GM23338 (cell line): ENCODE measurements around the gene UPK1A. TPM values are rescaled to one million over a fixed set of nuclear protein-coding genes. Genes with fewer than 3 reads are reported as not detected.

Experiments used
- ATAC-seq: fragments of 200-7000 bp; cut with Tn5 transposase; 3 replicates; pipeline ENCODE4 v1.9.1; 2020
- DNase-seq: peaks from one replicate; pipeline ENCODE4 v3.0.0-alpha.2; 2015; ENCODE audit warnings: low spot score
- H2AFZ ChIP-seq: fragments of 200-600 bp; sonication (generic); 2 replicates; pipeline ENCODE4 v1.8.0; 2016; ENCODE audit warnings: antibody characterized with exemption, mild to moderate bottlenecking, moderate library complexity
- H3F3A ChIP-seq: fragments of 200-600 bp; sonication (generic); replicated peaks from 2 replicates; pipeline ENCODE4 v1.8.0; 2017; ENCODE audit warnings: antibody characterized with exemption, mixed run types, low read depth
- H3K27ac ChIP-seq: fragments of 200-600 bp; sonication (generic); 2 replicates; pipeline ENCODE4 v1.6.1; 2016; ENCODE audit warnings: low read depth
- H3K27me3 ChIP-seq: fragments of 200-600 bp; sonication (generic); 2 replicates; pipeline ENCODE4 v1.8.0; 2016; ENCODE audit warnings: mild to moderate bottlenecking, mixed run types, moderate library complexity; ENCODE audit not compliant: insufficient read depth
- H3K36me3 ChIP-seq: fragments of 200-600 bp; sonication (generic); 2 replicates; pipeline ENCODE4 v1.8.0; 2016; ENCODE audit warnings: mild to moderate bottlenecking; ENCODE audit not compliant: insufficient read depth
- H3K4me1 ChIP-seq: fragments of 200-600 bp; sonication (generic); 2 replicates; pipeline ENCODE4 v1.8.0; 2016; ENCODE audit warnings: mild to moderate bottlenecking, moderate library complexity; ENCODE audit not compliant: insufficient read depth
- H3K4me2 ChIP-seq: fragments of 200-600 bp; sonication (generic); 2 replicates; pipeline ENCODE4 v1.7.1; 2017; ENCODE audit warnings: mixed run types
- H3K4me3 ChIP-seq: fragments of 200-600 bp; sonication (generic); 2 replicates; pipeline ENCODE4 v1.6.1; 2016; ENCODE audit warnings: mixed run types
- H3K79me2 ChIP-seq: fragments of 200-600 bp; sonication (generic); replicated peaks from 2 replicates; pipeline ENCODE4 v1.8.0; 2017; ENCODE audit warnings: mild to moderate bottlenecking; ENCODE audit not compliant: insufficient read depth
- H3K9me2 ChIP-seq: fragments of 200-600 bp; sonication (generic); 2 replicates; pipeline ENCODE4 v1.8.0; 2017; ENCODE audit not compliant: insufficient read depth
- H4K20me1 ChIP-seq: fragments of 200-600 bp; sonication (generic); replicated peaks from 2 replicates; pipeline ENCODE4 v1.8.0; 2017; ENCODE audit warnings: mild to moderate bottlenecking; ENCODE audit not compliant: insufficient read depth
- H3K27ac Mint-ChIP-seq: 2 replicates; pipeline ENCODE4 v1.8.0; 2020; ENCODE audit warnings: inconsistent platforms, mild to moderate bottlenecking, moderate library complexity, mixed read lengths
- H3K27me3 Mint-ChIP-seq: 3 replicates; pipeline ENCODE4 v1.8.0; 2022; ENCODE audit warnings: low read depth, mild to moderate bottlenecking, moderate library complexity, mixed read lengths, inconsistent platforms; ENCODE audit not compliant: insufficient read depth, poor library complexity
- H3K36me3 Mint-ChIP-seq: 3 replicates; pipeline ENCODE4 v1.8.0; 2021; ENCODE audit warnings: low read depth, mild to moderate bottlenecking, inconsistent platforms, moderate library complexity, mixed read lengths
- H3K4me1 Mint-ChIP-seq: 3 replicates; pipeline ENCODE4 v1.8.0; 2020; ENCODE audit warnings: mild to moderate bottlenecking, inconsistent platforms, mixed read lengths
- H3K4me3 Mint-ChIP-seq: 3 replicates; pipeline ENCODE4 v1.8.0; 2021; ENCODE audit warnings: moderate library complexity, mild to moderate bottlenecking, inconsistent platforms, mixed read lengths
- H3K9me3 Mint-ChIP-seq: 3 replicates; pipeline ENCODE4 v1.8.0; 2020; ENCODE audit warnings: moderate library complexity, mild to moderate bottlenecking, inconsistent platforms, mixed read lengths
- CREB1 ChIP-seq: fragments of 250-450 bp; sonication (Bioruptor Pico); IDR thresholded peaks from 2 replicates; pipeline ENCODE4 v1.5.0; 2020; ENCODE audit warnings: low read depth, mild to moderate bottlenecking, moderate library complexity
- EZH2 ChIP-seq: fragments of 200-600 bp; sonication (generic); IDR thresholded peaks from one replicate; pipeline ENCODE4 v1.8.0; 2017; ENCODE audit warnings: antibody characterized with exemption, mild to moderate bottlenecking, low read depth; ENCODE audit not compliant: unreplicated experiment
- EZH2phosphoT487 ChIP-seq: fragments of 200-600 bp; sonication (generic); IDR thresholded peaks from one replicate; pipeline ENCODE4 v1.8.1; 2018; ENCODE audit warnings: antibody characterized with exemption; ENCODE audit not compliant: unreplicated experiment
- JUNB ChIP-seq: IDR thresholded peaks from one replicate; pipeline ENCODE4 v1.6.1; 2016; ENCODE audit warnings: antibody characterized with exemption; ENCODE audit not compliant: unreplicated experiment
- NANOG ChIP-seq: IDR thresholded peaks from 2 replicates; pipeline ENCODE4 v1.6.1; 2016; ENCODE audit warnings: antibody characterized with exemption, borderline replicate concordance
- POLR2AphosphoS5 ChIP-seq: IDR thresholded peaks from 2 replicates; pipeline ENCODE4 v1.6.1; 2016; ENCODE audit warnings: antibody characterized with exemption, low read depth
- STAT1 ChIP-seq: IDR thresholded peaks from one replicate; pipeline ENCODE4 v1.6.1; 2016; ENCODE audit warnings: antibody characterized with exemption; ENCODE audit not compliant: unreplicated experiment
- ZNF114 ChIP-seq: fragments of 250-450 bp; sonication (Bioruptor Pico); IDR thresholded peaks from 2 replicates; pipeline ENCODE4 v1.5.0; 2020; ENCODE audit warnings: mild to moderate bottlenecking, moderate library complexity
- ZNF331 ChIP-seq: fragments of 250-450 bp; sonication (Bioruptor Pico); IDR thresholded peaks from 2 replicates; pipeline ENCODE4 v1.5.0; 2020; ENCODE audit warnings: low read depth, mild to moderate bottlenecking, moderate library complexity
- polyA plus RNA-seq: library from polyadenylated mRNA; unstranded; fragments of >200 nt; fragmentation: Nextera tagmentation; extraction: Ambion mirVana; gene quantifications from 2 replicates; pipeline ENCODE4 v1.2.1, GENCODE V29; 2016
- total RNA-seq: library from RNA; depleted of rRNA; stranded (reverse); fragments of >200 nt; shearing (Covaris generic); gene quantifications from 2 replicates; pipeline ENCODE4 v1.2.3, GENCODE V29; 2014
- TF ChIP-seq, protein P1 (sequence below), 2 experiments: fragments of 200-600 bp in 1 of 2; sonication (generic) in 1 of 2; conservative IDR thresholded peaks; 2 replicates each; pipeline versions ENCODE4 v1.5.1 to v1.6.1; 2016 to 2017; ENCODE audit warnings: antibody characterized with exemption in 2 of 2, low read depth in 2 of 2, mild to moderate bottlenecking in 2 of 2, moderate library complexity in 1 of 2
- TF ChIP-seq, protein P2 (sequence below): IDR thresholded peaks from one replicate; pipeline ENCODE4 v1.6.1; 2018; ENCODE audit warnings: antibody characterized with exemption; ENCODE audit not compliant: unreplicated experiment
- TF ChIP-seq, protein P3 (sequence below): fragments of 250-450 bp; sonication (Bioruptor Pico); IDR thresholded peaks from 2 replicates; pipeline ENCODE4 v1.5.0; 2020; ENCODE audit warnings: mild to moderate bottlenecking, moderate library complexity
- TF ChIP-seq, protein P4 (sequence below): IDR thresholded peaks from 2 replicates; pipeline ENCODE4 v1.6.1; 2016; ENCODE audit warnings: antibody characterized with exemption

Gene UPK1A
- total and polyA plus RNA-seq, 2 experiments from 2014 or later = 0.42 to 1.5 TPM

DNA sequence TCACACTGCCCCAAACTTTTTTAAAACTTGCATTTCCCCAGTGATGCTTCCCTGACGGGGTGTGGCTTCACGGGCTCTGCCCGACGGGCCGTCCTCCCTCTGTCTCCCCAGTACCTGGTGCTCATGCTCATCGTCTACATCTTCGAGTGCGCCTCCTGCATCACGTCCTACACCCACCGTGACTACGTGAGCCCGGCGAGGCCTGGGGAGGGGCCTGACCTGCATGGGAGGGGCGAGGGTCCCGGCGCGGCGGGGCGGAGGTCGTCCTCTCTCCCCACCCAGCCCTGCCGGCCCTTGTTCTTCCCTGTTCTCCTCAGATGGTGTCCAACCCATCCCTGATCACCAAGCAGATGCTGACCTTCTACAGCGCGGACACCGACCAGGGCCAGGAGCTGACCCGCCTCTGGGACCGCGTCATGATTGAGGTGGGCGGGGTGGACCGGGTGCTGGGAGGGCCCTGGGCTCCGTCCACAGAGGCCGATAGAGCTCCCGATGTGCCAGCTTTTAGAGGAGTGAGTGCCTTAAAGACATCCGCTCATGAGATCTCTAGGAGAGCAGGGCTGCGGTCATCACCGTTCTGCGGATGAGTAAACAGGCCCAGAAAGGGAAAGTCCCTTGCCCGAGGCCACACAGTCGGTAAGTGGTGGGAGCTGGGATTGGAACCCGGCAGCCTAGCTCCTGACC lies 6.9 kb downstream of the UPK1A start:
- Histone ChIP-seq H3K4me2 (peak overlapping the region; percentile 72), H3K79me2 (no peaks in the 10 kb centered on the region), H3K27ac (no peak overlapping the region), H3F3A (0 out of 2 replicates have a peak, but pooled peaks cover 3% of the 10 kb centered on the region), H3K9me2 (no peaks in the 10 kb centered on the region), H3K27me3 (no peaks in the 10 kb centered on the region), H4K20me1 (no peaks in the 10 kb centered on the region), H3K4me1 (no peaks in the 10 kb centered on the region; the same call in 1 of the 2 replicates), H3K4me3 (peak overlapping the region; percentile 59), H3K36me3 (no peaks in the 10 kb centered on the region), H2AFZ (peak overlapping the region; percentile 92)
- H3K36me3 Mint-ChIP-seq = no peaks in the 10 kb centered on the region; the same call in 2 of the 3 replicates
- ATAC-seq (peak; percentile 96), DNase-seq (peak; percentile 84)
- peak overlapping the region; percentile 79 for H3K4me3 Mint-ChIP-seq
- peaks cover 16% of the 10 kb centered on the region for H3K27me3 Mint-ChIP-seq
- H3K4me1 Mint-ChIP-seq = peaks cover 6% of the 10 kb centered on the region; the same call in 2 of the 3 replicates
- TF ChIP-seq, protein P1, sequence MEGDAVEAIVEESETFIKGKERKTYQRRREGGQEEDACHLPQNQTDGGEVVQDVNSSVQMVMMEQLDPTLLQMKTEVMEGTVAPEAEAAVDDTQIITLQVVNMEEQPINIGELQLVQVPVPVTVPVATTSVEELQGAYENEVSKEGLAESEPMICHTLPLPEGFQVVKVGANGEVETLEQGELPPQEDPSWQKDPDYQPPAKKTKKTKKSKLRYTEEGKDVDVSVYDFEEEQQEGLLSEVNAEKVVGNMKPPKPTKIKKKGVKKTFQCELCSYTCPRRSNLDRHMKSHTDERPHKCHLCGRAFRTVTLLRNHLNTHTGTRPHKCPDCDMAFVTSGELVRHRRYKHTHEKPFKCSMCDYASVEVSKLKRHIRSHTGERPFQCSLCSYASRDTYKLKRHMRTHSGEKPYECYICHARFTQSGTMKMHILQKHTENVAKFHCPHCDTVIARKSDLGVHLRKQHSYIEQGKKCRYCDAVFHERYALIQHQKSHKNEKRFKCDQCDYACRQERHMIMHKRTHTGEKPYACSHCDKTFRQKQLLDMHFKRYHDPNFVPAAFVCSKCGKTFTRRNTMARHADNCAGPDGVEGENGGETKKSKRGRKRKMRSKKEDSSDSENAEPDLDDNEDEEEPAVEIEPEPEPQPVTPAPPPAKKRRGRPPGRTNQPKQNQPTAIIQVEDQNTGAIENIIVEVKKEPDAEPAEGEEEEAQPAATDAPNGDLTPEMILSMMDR (conservative IDR thresholded peaks at IDR 0.05; ENCODE audit: low read depth in 2 of 2) = 0 out of 4 replicates have a peak, but pooled peaks of 1 of the 2 experiments have one; percentile 1
- TF ChIP-seq, protein P2, sequence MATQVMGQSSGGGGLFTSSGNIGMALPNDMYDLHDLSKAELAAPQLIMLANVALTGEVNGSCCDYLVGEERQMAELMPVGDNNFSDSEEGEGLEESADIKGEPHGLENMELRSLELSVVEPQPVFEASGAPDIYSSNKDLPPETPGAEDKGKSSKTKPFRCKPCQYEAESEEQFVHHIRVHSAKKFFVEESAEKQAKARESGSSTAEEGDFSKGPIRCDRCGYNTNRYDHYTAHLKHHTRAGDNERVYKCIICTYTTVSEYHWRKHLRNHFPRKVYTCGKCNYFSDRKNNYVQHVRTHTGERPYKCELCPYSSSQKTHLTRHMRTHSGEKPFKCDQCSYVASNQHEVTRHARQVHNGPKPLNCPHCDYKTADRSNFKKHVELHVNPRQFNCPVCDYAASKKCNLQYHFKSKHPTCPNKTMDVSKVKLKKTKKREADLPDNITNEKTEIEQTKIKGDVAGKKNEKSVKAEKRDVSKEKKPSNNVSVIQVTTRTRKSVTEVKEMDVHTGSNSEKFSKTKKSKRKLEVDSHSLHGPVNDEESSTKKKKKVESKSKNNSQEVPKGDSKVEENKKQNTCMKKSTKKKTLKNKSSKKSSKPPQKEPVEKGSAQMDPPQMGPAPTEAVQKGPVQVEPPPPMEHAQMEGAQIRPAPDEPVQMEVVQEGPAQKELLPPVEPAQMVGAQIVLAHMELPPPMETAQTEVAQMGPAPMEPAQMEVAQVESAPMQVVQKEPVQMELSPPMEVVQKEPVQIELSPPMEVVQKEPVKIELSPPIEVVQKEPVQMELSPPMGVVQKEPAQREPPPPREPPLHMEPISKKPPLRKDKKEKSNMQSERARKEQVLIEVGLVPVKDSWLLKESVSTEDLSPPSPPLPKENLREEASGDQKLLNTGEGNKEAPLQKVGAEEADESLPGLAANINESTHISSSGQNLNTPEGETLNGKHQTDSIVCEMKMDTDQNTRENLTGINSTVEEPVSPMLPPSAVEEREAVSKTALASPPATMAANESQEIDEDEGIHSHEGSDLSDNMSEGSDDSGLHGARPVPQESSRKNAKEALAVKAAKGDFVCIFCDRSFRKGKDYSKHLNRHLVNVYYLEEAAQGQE = no peak
- no peak for TF ChIP-seq NANOG
- TF ChIP-seq, protein P3, sequence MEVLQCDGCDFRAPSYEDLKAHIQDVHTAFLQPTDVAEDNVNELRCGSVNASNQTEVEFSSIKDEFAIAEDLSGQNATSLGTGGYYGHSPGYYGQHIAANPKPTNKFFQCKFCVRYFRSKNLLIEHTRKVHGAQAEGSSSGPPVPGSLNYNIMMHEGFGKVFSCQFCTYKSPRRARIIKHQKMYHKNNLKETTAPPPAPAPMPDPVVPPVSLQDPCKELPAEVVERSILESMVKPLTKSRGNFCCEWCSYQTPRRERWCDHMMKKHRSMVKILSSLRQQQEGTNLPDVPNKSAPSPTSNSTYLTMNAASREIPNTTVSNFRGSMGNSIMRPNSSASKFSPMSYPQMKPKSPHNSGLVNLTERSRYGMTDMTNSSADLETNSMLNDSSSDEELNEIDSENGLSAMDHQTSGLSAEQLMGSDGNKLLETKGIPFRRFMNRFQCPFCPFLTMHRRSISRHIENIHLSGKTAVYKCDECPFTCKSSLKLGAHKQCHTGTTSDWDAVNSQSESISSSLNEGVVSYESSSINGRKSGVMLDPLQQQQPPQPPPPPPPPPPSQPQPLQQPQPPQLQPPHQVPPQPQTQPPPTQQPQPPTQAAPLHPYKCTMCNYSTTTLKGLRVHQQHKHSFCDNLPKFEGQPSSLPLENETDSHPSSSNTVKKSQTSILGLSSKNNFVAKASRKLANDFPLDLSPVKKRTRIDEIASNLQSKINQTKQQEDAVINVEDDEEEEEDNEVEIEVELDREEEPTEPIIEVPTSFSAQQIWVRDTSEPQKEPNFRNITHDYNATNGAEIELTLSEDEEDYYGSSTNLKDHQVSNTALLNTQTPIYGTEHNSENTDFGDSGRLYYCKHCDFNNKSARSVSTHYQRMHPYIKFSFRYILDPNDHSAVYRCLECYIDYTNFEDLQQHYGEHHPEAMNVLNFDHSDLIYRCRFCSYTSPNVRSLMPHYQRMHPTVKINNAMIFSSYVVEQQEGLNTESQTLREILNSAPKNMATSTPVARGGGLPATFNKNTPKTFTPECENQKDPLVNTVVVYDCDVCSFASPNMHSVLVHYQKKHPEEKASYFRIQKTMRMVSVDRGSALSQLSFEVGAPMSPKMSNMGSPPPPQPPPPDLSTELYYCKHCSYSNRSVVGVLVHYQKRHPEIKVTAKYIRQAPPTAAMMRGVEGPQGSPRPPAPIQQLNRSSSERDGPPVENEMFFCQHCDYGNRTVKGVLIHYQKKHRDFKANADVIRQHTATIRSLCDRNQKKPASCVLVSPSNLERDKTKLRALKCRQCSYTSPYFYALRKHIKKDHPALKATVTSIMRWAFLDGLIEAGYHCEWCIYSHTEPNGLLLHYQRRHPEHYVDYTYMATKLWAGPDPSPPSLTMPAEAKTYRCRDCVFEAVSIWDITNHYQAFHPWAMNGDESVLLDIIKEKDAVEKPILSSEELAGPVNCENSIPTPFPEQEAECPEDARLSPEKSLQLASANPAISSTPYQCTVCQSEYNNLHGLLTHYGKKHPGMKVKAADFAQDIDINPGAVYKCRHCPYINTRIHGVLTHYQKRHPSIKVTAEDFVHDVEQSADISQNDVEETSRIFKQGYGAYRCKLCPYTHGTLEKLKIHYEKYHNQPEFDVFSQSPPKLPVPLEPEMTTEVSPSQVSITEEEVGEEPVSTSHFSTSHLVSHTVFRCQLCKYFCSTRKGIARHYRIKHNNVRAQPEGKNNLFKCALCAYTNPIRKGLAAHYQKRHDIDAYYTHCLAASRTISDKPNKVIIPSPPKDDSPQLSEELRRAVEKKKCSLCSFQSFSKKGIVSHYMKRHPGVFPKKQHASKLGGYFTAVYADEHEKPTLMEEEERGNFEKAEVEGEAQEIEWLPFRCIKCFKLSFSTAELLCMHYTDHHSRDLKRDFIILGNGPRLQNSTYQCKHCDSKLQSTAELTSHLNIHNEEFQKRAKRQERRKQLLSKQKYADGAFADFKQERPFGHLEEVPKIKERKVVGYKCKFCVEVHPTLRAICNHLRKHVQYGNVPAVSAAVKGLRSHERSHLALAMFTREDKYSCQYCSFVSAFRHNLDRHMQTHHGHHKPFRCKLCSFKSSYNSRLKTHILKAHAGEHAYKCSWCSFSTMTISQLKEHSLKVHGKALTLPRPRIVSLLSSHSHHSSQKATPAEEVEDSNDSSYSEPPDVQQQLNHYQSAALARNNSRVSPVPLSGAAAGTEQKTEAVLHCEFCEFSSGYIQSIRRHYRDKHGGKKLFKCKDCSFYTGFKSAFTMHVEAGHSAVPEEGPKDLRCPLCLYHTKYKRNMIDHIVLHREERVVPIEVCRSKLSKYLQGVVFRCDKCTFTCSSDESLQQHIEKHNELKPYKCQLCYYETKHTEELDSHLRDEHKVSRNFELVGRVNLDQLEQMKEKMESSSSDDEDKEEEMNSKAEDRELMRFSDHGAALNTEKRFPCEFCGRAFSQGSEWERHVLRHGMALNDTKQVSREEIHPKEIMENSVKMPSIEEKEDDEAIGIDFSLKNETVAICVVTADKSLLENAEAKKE (CRISPR knock-in tag) = 0 out of 2 replicates have a peak, but pooled peaks have one; percentile 53
- peak; percentile 78 for TF ChIP-seq POLR2AphosphoS5
- TF ChIP-seq CREB1 (CRISPR knock-in tag) = peak; percentile 67
- no peak for TF ChIP-seq JUNB
- no peak for TF ChIP-seq ZNF331
- TF ChIP-seq, protein P4, sequence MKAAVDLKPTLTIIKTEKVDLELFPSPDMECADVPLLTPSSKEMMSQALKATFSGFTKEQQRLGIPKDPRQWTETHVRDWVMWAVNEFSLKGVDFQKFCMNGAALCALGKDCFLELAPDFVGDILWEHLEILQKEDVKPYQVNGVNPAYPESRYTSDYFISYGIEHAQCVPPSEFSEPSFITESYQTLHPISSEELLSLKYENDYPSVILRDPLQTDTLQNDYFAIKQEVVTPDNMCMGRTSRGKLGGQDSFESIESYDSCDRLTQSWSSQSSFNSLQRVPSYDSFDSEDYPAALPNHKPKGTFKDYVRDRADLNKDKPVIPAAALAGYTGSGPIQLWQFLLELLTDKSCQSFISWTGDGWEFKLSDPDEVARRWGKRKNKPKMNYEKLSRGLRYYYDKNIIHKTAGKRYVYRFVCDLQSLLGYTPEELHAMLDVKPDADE = no peak
- TF ChIP-seq ZNF114 (CRISPR knock-in tag) = no peak
- no peak for TF ChIP-seq EZH2phosphoT487
- no peak for TF ChIP-seq EZH2
- no peak for TF ChIP-seq STAT1
- no peak overlapping the region for H3K27ac Mint-ChIP-seq
- no peaks in the 10 kb centered on the region; the same call in 2 of the 3 replicates for H3K9me3 Mint-ChIP-seq
